Measurements from ENCODE around the gene THRSP.

THRSP gene

DNA sequence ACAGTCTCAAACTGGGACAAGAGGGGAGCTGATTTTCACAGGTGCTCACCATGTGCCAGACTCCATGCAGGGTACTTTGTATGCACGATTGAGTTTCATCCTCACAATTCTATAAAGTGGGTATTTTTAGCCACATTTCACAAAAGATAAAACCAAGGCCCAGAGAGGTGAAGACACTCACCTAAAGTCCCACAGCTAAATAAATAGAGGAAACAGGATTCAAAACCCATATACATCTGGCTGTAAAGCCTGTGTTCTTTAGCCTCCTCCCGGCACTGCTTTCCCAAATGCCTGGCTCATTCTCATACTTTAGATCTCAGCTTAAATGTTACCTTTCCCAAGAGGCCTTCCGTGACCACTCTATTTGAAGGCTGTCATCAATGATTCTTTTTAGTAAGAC is 27.3 kb upstream of the THRSP start:
- H3K27me3 ChIP-seq (ENCODE audit: insufficient read depth, poor library complexity, severe bottlenecking), result no peaks in the 10 kb centered on the region
- no peak for DNase-seq (ENCODE audit: low read depth in 1 of 2, low spot score in 1 of 2)
- TF ChIP-seq, protein P1, sequence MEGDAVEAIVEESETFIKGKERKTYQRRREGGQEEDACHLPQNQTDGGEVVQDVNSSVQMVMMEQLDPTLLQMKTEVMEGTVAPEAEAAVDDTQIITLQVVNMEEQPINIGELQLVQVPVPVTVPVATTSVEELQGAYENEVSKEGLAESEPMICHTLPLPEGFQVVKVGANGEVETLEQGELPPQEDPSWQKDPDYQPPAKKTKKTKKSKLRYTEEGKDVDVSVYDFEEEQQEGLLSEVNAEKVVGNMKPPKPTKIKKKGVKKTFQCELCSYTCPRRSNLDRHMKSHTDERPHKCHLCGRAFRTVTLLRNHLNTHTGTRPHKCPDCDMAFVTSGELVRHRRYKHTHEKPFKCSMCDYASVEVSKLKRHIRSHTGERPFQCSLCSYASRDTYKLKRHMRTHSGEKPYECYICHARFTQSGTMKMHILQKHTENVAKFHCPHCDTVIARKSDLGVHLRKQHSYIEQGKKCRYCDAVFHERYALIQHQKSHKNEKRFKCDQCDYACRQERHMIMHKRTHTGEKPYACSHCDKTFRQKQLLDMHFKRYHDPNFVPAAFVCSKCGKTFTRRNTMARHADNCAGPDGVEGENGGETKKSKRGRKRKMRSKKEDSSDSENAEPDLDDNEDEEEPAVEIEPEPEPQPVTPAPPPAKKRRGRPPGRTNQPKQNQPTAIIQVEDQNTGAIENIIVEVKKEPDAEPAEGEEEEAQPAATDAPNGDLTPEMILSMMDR (IDR thresholded peaks at IDR 0.05; ENCODE audit: insufficient read depth, low read length), result no peak
- TF ChIP-seq POLR2AphosphoS5 (IDR thresholded peaks at IDR 0.05; ENCODE audit: low read depth), result no peak
- TF ChIP-seq SPI1 (IDR thresholded peaks at IDR 0.05; ENCODE audit: borderline replicate concordance, low read depth), result no peak
- H3K4me3 ChIP-seq (replicated peaks; ENCODE audit: insufficient read depth, low read length), result no peak overlapping the region
- no peak overlapping the region for H3K27ac ChIP-seq (replicated peaks)

DNA sequence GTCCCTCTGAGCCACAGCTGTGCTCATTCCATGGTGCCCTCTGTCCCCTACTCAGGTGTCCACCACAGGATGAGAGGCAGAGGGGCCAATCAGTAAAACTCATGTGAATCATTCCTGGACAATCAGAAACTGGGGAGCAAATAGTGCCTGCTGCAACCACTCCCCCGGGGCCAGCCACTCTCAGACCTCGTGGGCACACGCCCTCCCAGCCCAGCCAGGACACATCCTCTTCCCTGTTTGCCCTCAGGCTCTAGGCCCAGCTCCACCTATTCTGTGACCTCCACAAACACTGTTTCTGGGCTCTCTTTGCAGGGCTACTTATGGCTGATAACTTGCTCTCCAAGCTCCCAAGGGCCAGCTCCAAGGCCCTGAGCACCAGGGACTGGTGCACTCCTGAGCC is 26.6 kb upstream of the THRSP start:
- no peak for TF ChIP-seq SPI1 (IDR thresholded peaks at IDR 0.05; ENCODE audit: borderline replicate concordance, low read depth)
- no peak for TF ChIP-seq POLR2AphosphoS5 (IDR thresholded peaks at IDR 0.05; ENCODE audit: low read depth)
- TF ChIP-seq, protein P1 (IDR thresholded peaks at IDR 0.05; ENCODE audit: insufficient read depth, low read length), result no peak
- TF ChIP-seq GABPA (IDR thresholded peaks at IDR 0.05; ENCODE audit: low read depth), result no peak
- TF ChIP-seq, protein P2, sequence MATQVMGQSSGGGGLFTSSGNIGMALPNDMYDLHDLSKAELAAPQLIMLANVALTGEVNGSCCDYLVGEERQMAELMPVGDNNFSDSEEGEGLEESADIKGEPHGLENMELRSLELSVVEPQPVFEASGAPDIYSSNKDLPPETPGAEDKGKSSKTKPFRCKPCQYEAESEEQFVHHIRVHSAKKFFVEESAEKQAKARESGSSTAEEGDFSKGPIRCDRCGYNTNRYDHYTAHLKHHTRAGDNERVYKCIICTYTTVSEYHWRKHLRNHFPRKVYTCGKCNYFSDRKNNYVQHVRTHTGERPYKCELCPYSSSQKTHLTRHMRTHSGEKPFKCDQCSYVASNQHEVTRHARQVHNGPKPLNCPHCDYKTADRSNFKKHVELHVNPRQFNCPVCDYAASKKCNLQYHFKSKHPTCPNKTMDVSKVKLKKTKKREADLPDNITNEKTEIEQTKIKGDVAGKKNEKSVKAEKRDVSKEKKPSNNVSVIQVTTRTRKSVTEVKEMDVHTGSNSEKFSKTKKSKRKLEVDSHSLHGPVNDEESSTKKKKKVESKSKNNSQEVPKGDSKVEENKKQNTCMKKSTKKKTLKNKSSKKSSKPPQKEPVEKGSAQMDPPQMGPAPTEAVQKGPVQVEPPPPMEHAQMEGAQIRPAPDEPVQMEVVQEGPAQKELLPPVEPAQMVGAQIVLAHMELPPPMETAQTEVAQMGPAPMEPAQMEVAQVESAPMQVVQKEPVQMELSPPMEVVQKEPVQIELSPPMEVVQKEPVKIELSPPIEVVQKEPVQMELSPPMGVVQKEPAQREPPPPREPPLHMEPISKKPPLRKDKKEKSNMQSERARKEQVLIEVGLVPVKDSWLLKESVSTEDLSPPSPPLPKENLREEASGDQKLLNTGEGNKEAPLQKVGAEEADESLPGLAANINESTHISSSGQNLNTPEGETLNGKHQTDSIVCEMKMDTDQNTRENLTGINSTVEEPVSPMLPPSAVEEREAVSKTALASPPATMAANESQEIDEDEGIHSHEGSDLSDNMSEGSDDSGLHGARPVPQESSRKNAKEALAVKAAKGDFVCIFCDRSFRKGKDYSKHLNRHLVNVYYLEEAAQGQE (IDR thresholded peaks at IDR 0.05; ENCODE audit: insufficient replicate concordance, low read depth), result no peak
- Histone ChIP-seq H3K4me3 (replicated peaks; ENCODE audit: insufficient read depth, low read length) (no peak overlapping the region), H3K27me3 (ENCODE audit: insufficient read depth, poor library complexity, severe bottlenecking) (no peaks in the 10 kb centered on the region), H3K27ac (replicated peaks) (no peak overlapping the region)
- no peak for DNase-seq (ENCODE audit: low read depth in 1 of 2, low spot score in 1 of 2)

DNA sequence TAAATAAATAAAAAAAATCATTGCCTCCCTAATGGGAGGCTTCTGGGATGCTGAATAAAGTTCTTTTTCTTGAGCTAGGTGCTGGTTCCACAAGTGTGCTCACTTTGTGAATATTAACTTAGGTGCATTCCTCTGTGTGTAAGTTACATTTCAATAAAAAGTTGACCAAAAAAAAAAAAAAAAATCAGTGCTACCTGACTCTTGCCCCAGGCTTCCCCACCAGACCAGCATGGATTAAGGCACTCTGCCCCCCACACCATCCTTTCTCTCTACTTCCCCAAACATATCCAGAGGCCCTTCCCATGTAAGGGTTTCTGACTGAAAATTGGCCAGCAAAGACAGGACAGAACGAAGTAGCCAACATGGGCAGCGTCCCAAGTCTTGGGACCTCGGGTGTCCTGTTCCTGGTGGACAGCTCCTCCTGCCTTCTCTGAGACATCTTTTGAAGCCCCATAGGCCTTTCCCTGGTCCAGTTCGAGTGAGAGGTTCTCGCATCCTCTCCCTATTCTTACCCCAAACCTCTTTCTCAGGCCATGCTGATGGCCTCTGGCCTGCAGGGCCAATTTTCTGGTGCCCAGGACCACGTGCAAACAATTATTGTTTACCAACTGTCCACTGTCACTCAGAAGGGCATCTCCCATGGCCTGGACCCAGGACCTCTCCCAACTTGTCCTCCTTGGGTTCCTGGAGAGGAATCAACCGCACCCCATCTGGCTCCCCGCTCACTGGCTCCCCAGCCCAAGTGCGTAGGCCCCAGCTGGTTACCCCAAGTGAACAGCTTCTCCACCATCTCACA is 25.6 kb upstream of the THRSP start:
- Histone ChIP-seq H3K27ac (replicated peaks) (no peak overlapping the region), H3K27me3 (ENCODE audit: insufficient read depth, poor library complexity, severe bottlenecking) (no peaks in the 10 kb centered on the region), H3K4me3 (replicated peaks; ENCODE audit: insufficient read depth, low read length) (no peak overlapping the region)
- no peak for DNase-seq (ENCODE audit: low read depth in 1 of 2, low spot score in 1 of 2)
- TF ChIP-seq, protein P2 (IDR thresholded peaks at IDR 0.05; ENCODE audit: insufficient replicate concordance, low read depth), result no peak
- TF ChIP-seq POLR2AphosphoS5 (IDR thresholded peaks at IDR 0.05; ENCODE audit: low read depth) (no peak), SPI1 (IDR thresholded peaks at IDR 0.05; ENCODE audit: borderline replicate concordance, low read depth) (no peak), GABPA (IDR thresholded peaks at IDR 0.05; ENCODE audit: low read depth) (no peak)
- TF ChIP-seq, protein P1 (IDR thresholded peaks at IDR 0.05; ENCODE audit: insufficient read depth, low read length), result no peak
